H9 (cell line): Measurements from ENCODE around the gene SFN. TPM values are rescaled to one million over a fixed set of nuclear protein-coding genes. Genes with fewer than 3 reads are reported as not detected.
"Not testable (repeated sequence)": the region's sequence is repeated elsewhere in the genome, so short reads cannot be mapped to it uniquely, and the experiment has no call there.

Experiments
- DNase-seq: peaks from one replicate; pipeline ENCODE4 v3.0.0-alpha.2; 2017
- H2AFZ ChIP-seq: one replicate; pipeline ENCODE4 v1.6.1; 2013; ENCODE audit warnings: mild to moderate bottlenecking, low read length, control low read depth, moderate library complexity
- H2AK5ac ChIP-seq: 2 replicates; pipeline ENCODE4 v1.6.1; 2013; ENCODE audit warnings: low read length, control low read depth, mixed read lengths; ENCODE audit not compliant: insufficient read length
- H2BK120ac ChIP-seq: one replicate; pipeline ENCODE4 v1.6.1; 2013; ENCODE audit warnings: low read depth, mild to moderate bottlenecking, low read length, control low read depth, inconsistent platforms; ENCODE audit not compliant: poor library complexity, severe bottlenecking
- H2BK12ac ChIP-seq: 2 replicates; pipeline ENCODE4 v1.6.1; 2013; ENCODE audit warnings: low read length, control low read depth, mixed read lengths, low read depth; ENCODE audit not compliant: insufficient read length
- H2BK15ac ChIP-seq: 2 replicates; pipeline ENCODE4 v1.6.1; 2013; ENCODE audit warnings: low read depth, low read length, control low read depth
- H2BK20ac ChIP-seq: one replicate; pipeline ENCODE4 v1.6.1; 2013; ENCODE audit warnings: low read depth, mild to moderate bottlenecking, low read length, control low read depth, inconsistent platforms; ENCODE audit not compliant: poor library complexity, severe bottlenecking
- H2BK5ac ChIP-seq: 2 replicates; pipeline ENCODE4 v1.6.1; 2013; ENCODE audit warnings: low read length, control low read depth, mixed read lengths; ENCODE audit not compliant: insufficient read length
- H3K14ac ChIP-seq: 2 replicates; pipeline ENCODE4 v1.6.1; 2013; ENCODE audit warnings: low read length, control low read depth; ENCODE audit not compliant: insufficient read depth
- H3K18ac ChIP-seq: 2 replicates; pipeline ENCODE4 v1.6.1; 2013; ENCODE audit warnings: low read depth, mild to moderate bottlenecking, mixed read lengths, low read length, control low read depth; ENCODE audit not compliant: insufficient read length
- H3K23ac ChIP-seq: 2 replicates; pipeline ENCODE4 v1.6.1; 2013; ENCODE audit warnings: low read length, control low read depth, mixed read lengths, low read depth; ENCODE audit not compliant: insufficient read length
- H3K23me2 ChIP-seq: 2 replicates; pipeline ENCODE4 v1.6.1; 2013; ENCODE audit warnings: low read depth, mild to moderate bottlenecking, mixed read lengths, low read length, control low read depth; ENCODE audit not compliant: insufficient read length, poor library complexity, severe bottlenecking
- H3K27ac ChIP-seq: 2 replicates; pipeline ENCODE4 v1.5.1; 2013; ENCODE audit warnings: low read length, control low read depth, mixed read lengths, low read depth; ENCODE audit not compliant: insufficient read length
- H3K27me3 ChIP-seq: 2 replicates; pipeline ENCODE4 v1.6.1; 2013; ENCODE audit warnings: low read length, control low read depth, inconsistent platforms; ENCODE audit not compliant: insufficient read depth
- H3K4ac ChIP-seq: 2 replicates; pipeline ENCODE4 v1.6.1; 2013; ENCODE audit warnings: low read depth, mild to moderate bottlenecking, control low read depth, inconsistent platforms, low read length, moderate library complexity
- H3K4me1 ChIP-seq: 2 replicates; pipeline ENCODE4 v1.6.1; 2013; ENCODE audit warnings: low read length, control low read depth, inconsistent platforms; ENCODE audit not compliant: insufficient read depth
- H3K4me2 ChIP-seq: 2 replicates; pipeline ENCODE4 v1.6.1; 2013; ENCODE audit warnings: low read length, control low read depth, mixed read lengths; ENCODE audit not compliant: insufficient read length, insufficient read depth
- H3K56ac ChIP-seq: 2 replicates; pipeline ENCODE4 v1.6.1; 2013; ENCODE audit warnings: low read depth, mild to moderate bottlenecking, mixed read lengths, low read length, control low read depth; ENCODE audit not compliant: insufficient read length
- H3K79me1 ChIP-seq: 2 replicates; pipeline ENCODE4 v1.6.1; 2013; ENCODE audit warnings: low read depth, mild to moderate bottlenecking, moderate library complexity, low read length, control low read depth, inconsistent platforms; ENCODE audit not compliant: insufficient read depth, poor library complexity, severe bottlenecking
- H3K79me2 ChIP-seq: 2 replicates; pipeline ENCODE4 v1.6.1; 2013; ENCODE audit warnings: low read length, control low read depth, inconsistent platforms; ENCODE audit not compliant: insufficient read depth
- H3K9ac ChIP-seq: 2 replicates; pipeline ENCODE4 v1.6.1; 2013; ENCODE audit warnings: low read length, control low read depth, mixed read lengths; ENCODE audit not compliant: insufficient read length; ENCODE audit errors: extremely low read depth
- H3K9me3 ChIP-seq: one replicate; pipeline ENCODE4 v1.6.1; 2013; ENCODE audit warnings: low read depth, low read length, inconsistent platforms; ENCODE audit not compliant: control insufficient read depth
- H3T11ph ChIP-seq: one replicate; pipeline ENCODE4 v1.6.1; 2013; ENCODE audit warnings: mild to moderate bottlenecking, low read length, control low read depth, inconsistent platforms
- H4K20me1 ChIP-seq: one replicate; pipeline ENCODE4 v1.6.1; 2013; ENCODE audit not compliant: control insufficient read depth, insufficient read length, insufficient read depth
- H4K5ac ChIP-seq: 2 replicates; pipeline ENCODE4 v1.6.1; 2013; ENCODE audit warnings: low read depth, mild to moderate bottlenecking, mixed read lengths, low read length, control low read depth; ENCODE audit not compliant: insufficient read length
- H4K8ac ChIP-seq: replicated peaks from 2 replicates; pipeline ENCODE4 v1.6.1; 2013; ENCODE audit warnings: low read length, control low read depth, mixed read lengths, low read depth; ENCODE audit not compliant: insufficient read length
- H4K91ac ChIP-seq: 2 replicates; pipeline ENCODE4 v1.6.1; 2013; ENCODE audit warnings: low read depth, mild to moderate bottlenecking, moderate library complexity, mixed read lengths, low read length, control low read depth; ENCODE audit not compliant: insufficient read length
- H3K27ac Mint-ChIP-seq, 3 experiments: 2 replicates in 2 of 3; 3 replicates in 1 of 3; pipeline ENCODE4 v1.8.0; 2020 to 2021; ENCODE audit warnings: mixed read lengths in 3 of 3, mild to moderate bottlenecking in 1 of 3, moderate library complexity in 1 of 3
- H3K27me3 Mint-ChIP-seq: 2 replicates; pipeline ENCODE4 v1.8.0; 2021; ENCODE audit warnings: low read depth, mild to moderate bottlenecking, moderate library complexity, mixed read lengths
- H3K36me3 Mint-ChIP-seq, 3 experiments: 2 replicates in 2 of 3; 3 replicates in 1 of 3; pipeline ENCODE4 v1.8.0; 2020 to 2021; ENCODE audit warnings: low read depth in 3 of 3, mixed read lengths in 3 of 3; ENCODE audit not compliant: insufficient read depth in 1 of 3
- H3K4me1 Mint-ChIP-seq, 2 experiments: 2 replicates each; pipeline ENCODE4 v1.8.0; 2020; ENCODE audit warnings: mixed read lengths in 2 of 2
- H3K4me3 Mint-ChIP-seq, 2 experiments: 2 replicates in 1 of 2; 3 replicates in 1 of 2; pipeline ENCODE4 v1.8.0; 2020 to 2021; ENCODE audit warnings: mild to moderate bottlenecking in 2 of 2, mixed read lengths in 2 of 2, moderate library complexity in 1 of 2
- H3K9me3 Mint-ChIP-seq, 2 experiments: 2 replicates in 1 of 2; 3 replicates in 1 of 2; pipeline ENCODE4 v1.8.0; 2020; ENCODE audit warnings: mild to moderate bottlenecking in 2 of 2, mixed read lengths in 2 of 2, moderate library complexity in 1 of 2
- CTCF ChIP-seq: fragments of 200-600 bp; sonication (generic); conservative IDR thresholded peaks from 3 replicates; pipeline ENCODE4 v1.8.0; 2021; ENCODE audit warnings: antibody characterized with exemption, mild to moderate bottlenecking
- WGBS: extraction: QIAGEN DNeasy Blood & Tissue Kit; methylation state at CpG from one replicate; pipeline ENCODE4 v1.1.7; 2013; ENCODE audit warnings: missing lambda C conversion rate, low lambda C conversion rate, mixed read lengths; ENCODE audit not compliant: insufficient read length; ENCODE audit errors: extremely low coverage; 5-methylcytosine and 5-hydroxymethylcytosine counted together
- total RNA-seq: library from RNA; stranded (reverse); gene quantifications from 2 replicates; pipeline ENCODE4 v1.2.1, GENCODE V29; 2021

SFN gene
- total RNA-seq, 1 experiment from 2014 or later = 4.3 TPM

- Histone ChIP-seq H4K5ac (no peak overlapping the region), H2BK120ac (no peak overlapping the region), H3K4me2 (peak overlapping the region; percentile 73), H3T11ph (no peak overlapping the region), H4K8ac (no peak overlapping the region), H3K56ac (no peak overlapping the region), H3K9me3 (no peaks in the 10 kb centered on the region), H3K23ac (no peak overlapping the region), H3K18ac (peak overlapping the region; percentile 88), H3K9ac (peak overlapping the region; percentile 62), H2AK5ac (no peak overlapping the region), H3K27ac (peak overlapping the region; percentile 25), H3K79me1 (no peaks in the 10 kb centered on the region), H2BK15ac (no peak overlapping the region; the same call in 1 of the 2 replicates), H2AFZ (no peak overlapping the region), H3K4me1 (no peaks in the 10 kb centered on the region; the same call in 1 of the 2 replicates), H3K23me2 (peaks cover 4% of the 10 kb centered on the region), H2BK12ac (peak overlapping the region; percentile 28), H3K4ac (peak overlapping the region; percentile 60; the same call in 1 of the 2 replicates), H3K79me2 (no peaks in the 10 kb centered on the region), H3K14ac (peak overlapping the region; percentile 91), H3K27me3 (no peaks in the 10 kb centered on the region; the same call in 1 of the 2 replicates), H2BK5ac (no peak overlapping the region), H4K91ac (no peak overlapping the region), H2BK20ac (no peak overlapping the region), H4K20me1 (no peaks in the 10 kb centered on the region)
- peaks cover 20% of the 10 kb centered on the region for H3K27me3 Mint-ChIP-seq
- no peak for TF ChIP-seq CTCF
- H3K27ac Mint-ChIP-seq = peak overlapping the region; percentile 76 to 91 (median 83); a peak in 5 of 7 replicates
- no peaks in the 10 kb centered on the region for H3K9me3 Mint-ChIP-seq
- WGBS = no CpG with 5 or more reads among the region's 75 CpGs
- DNase-seq = peak; percentile 99
- H3K4me3 Mint-ChIP-seq = peak overlapping the region; percentile 81 to 95
- H3K36me3 Mint-ChIP-seq = no peaks in the 10 kb centered on the region
- peaks cover 38 to 40% of the 10 kb centered on the region in 2 experiments for H3K4me1 Mint-ChIP-seq
Observed at GRCh38 chr1:26864610-26865480, 1.9 kb downstream of the SFN start.

- not testable (repeated sequence) for H3T11ph ChIP-seq, H3K23me2 ChIP-seq, H3K79me2 ChIP-seq, H3K27ac ChIP-seq, H3K4me2 ChIP-seq, H3K9me3 Mint-ChIP-seq, H3K4me1 Mint-ChIP-seq, H3K4me3 Mint-ChIP-seq, H4K5ac ChIP-seq, H3K18ac ChIP-seq, DNase-seq, H3K79me1 ChIP-seq, H3K9me3 ChIP-seq, H2AFZ ChIP-seq, H2BK120ac ChIP-seq, H2AK5ac ChIP-seq, H3K9ac ChIP-seq, H3K4me1 ChIP-seq, H4K91ac ChIP-seq, H3K23ac ChIP-seq, H3K56ac ChIP-seq, H3K27me3 ChIP-seq, H2BK12ac ChIP-seq, H2BK5ac ChIP-seq, H3K27me3 Mint-ChIP-seq, H3K36me3 Mint-ChIP-seq, H3K14ac ChIP-seq, H2BK15ac ChIP-seq, H2BK20ac ChIP-seq, H4K20me1 ChIP-seq, H3K4ac ChIP-seq, H4K8ac ChIP-seq
- 0 out of 7 replicates have a peak overlapping the region, but pooled peaks of 1 of the 3 experiments have one; percentile 19 for H3K27ac Mint-ChIP-seq
- no CpG with 5 or more reads among the region's 2 CpGs for WGBS
Observed at GRCh38 chr1:26873097-26873496, 10.1 kb downstream of the SFN start.
